ENCODE measurements around the gene SDF2. TPM values are rescaled to one million over a fixed set of nuclear protein-coding genes. Genes with fewer than 3 reads are reported as not detected.

SDF2 gene
- total and polyA plus RNA-seq, 12 donors, result 50.6 to 195 (median 84.5) TPM

DNA sequence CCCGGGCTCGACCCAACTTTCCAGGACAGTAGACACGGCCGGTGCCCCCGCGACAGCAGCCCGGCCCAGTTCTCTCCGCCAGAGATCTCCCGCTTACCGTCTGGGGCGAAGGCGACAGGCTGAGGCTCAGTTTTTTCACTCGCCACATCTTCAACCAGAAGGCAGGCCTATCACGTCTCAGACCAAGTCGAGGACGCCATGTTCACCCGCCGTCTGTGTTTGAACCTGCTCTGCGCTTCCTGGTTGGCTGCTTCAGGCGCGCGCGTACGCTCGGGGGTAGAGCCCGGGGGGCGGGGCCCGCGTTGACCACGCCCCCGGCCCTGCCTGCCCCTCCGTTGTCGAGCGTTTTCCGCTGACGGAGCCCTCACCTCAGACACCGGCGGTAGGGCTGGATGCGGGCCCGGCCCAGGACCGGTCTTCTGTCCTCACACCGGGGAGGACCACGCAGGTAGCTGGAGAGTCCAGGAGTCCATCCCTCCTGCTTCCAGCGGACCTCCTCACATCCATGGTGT lies 62.9 kb downstream of the SDF2 start, which contains the start of gene SPAG5:
Gene SPAG5 (minus strand): TSS at position 227 of the 512 bp plus-strand sequence. CDS start 79 bp downstream, at position 148.
- Histone ChIP-seq H3K9me3 (replicated peaks in 1 of 3) (no peaks in the 10 kb centered on the region), H3K4me1 (replicated peaks in 1 of 2) (peaks cover 0 to 19% of the 10 kb centered on the region in 2 donors), H3K4me3 (peak within 1 kb of the TSS in 3 of 4 donors; percentile 54 to 58 (median 56)), H3K36me3 (replicated peaks in 1 of 2) (no peaks in the 10 kb centered on the region), H3K27me3 (no peaks in the 10 kb centered on the region), H3K27ac (peak within 1 kb of the TSS; percentile 90 to 98 (median 93))
- peak; percentile 87 to 92 for TF ChIP-seq POLR2A (IDR thresholded peaks at IDR 0.05)
- TF ChIP-seq, protein P1, sequence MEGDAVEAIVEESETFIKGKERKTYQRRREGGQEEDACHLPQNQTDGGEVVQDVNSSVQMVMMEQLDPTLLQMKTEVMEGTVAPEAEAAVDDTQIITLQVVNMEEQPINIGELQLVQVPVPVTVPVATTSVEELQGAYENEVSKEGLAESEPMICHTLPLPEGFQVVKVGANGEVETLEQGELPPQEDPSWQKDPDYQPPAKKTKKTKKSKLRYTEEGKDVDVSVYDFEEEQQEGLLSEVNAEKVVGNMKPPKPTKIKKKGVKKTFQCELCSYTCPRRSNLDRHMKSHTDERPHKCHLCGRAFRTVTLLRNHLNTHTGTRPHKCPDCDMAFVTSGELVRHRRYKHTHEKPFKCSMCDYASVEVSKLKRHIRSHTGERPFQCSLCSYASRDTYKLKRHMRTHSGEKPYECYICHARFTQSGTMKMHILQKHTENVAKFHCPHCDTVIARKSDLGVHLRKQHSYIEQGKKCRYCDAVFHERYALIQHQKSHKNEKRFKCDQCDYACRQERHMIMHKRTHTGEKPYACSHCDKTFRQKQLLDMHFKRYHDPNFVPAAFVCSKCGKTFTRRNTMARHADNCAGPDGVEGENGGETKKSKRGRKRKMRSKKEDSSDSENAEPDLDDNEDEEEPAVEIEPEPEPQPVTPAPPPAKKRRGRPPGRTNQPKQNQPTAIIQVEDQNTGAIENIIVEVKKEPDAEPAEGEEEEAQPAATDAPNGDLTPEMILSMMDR (IDR thresholded peaks at IDR 0.05), result no peak
- 0 to 2% (median 1%) methylated on average over 8 to 44 of the region's 44 CpGs; no CpG with 5 or more reads in 1 of the 4 donors for WGBS, 4 donors
- peak; percentile 92 to 97 (median 94) for DNase-seq
- intact Hi-C loops (cut with DNase I), result no loop called here

DNA sequence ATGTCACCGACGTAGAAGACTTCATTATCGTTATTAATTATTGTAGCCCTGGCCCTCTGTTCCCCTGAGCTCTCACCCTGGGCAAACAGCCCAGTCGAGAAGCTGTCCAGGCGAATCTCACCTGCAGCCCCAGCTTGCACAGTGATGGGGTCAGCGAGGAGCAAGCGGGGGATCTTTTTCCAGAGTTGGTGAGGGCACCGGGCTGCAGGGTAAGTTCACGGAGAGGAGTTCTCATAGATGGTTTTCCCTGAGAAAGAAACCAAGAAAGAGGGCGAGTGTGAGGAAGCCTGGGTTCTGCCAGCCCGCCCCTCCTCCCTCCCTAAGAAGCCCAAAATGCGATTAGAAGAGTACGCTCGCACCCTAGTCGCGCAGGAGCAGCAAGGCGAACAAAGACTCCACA lies 63.3 kb downstream of the SDF2 start:
- TF ChIP-seq, protein P1 (IDR thresholded peaks at IDR 0.05), result no peak
- TF ChIP-seq POLR2A (IDR thresholded peaks at IDR 0.05), result no peak
- no peaks in the 10 kb centered on the region for H3K36me3 ChIP-seq (replicated peaks in 1 of 2)
- WGBS, 4 donors, result 3 to 8% (median 5%) methylated on average over 10 to 17 of the region's 17 CpGs
- H3K9me3 ChIP-seq (replicated peaks in 1 of 3), result no peaks in the 10 kb centered on the region
- peaks cover 0 to 19% of the 10 kb centered on the region in 2 donors for H3K4me1 ChIP-seq (replicated peaks in 1 of 2)
- peak overlapping the region in 2 of 5 donors; percentile 92 to 98 for H3K27ac ChIP-seq
- intact Hi-C loops (cut with DNase I), result no loop called here
- DNase-seq, result peak in 1 of 7 donors; percentile 28
- peak overlapping the region in 2 of 4 donors; percentile 56 to 58 for H3K4me3 ChIP-seq
- no peaks in the 10 kb centered on the region for H3K27me3 ChIP-seq

Other genes starting within 250 kb of the SDF2 start
- 1 to 10 TPM in 1 of 9 donors, not detected in 8; 1.6 TPM for gene SLC13A2, start 188.3 kb downstream of the SDF2 start, total RNA-seq
- under 1 TPM in 2 of 3 donors, not detected in 1; 0.03 to 0.05 TPM for gene SLC13A2, start 188.3 kb downstream of the SDF2 start, polyA plus RNA-seq
- under 1 TPM in 1 of 9 donors, not detected in 8; 0.06 TPM for gene FOXN1, start 155.6 kb downstream of the SDF2 start, total RNA-seq
- gene FOXN1, start 155.6 kb downstream of the SDF2 start, polyA plus RNA-seq, result not detected
- 10 to 100 TPM; 26.7 to 80.8 (median 41.3) TPM for gene UNC119, start 109.3 kb downstream of the SDF2 start, total RNA-seq
- 10 to 100 TPM; 28.3 to 47.7 (median 36.1) TPM for gene UNC119, start 109.3 kb downstream of the SDF2 start, polyA plus RNA-seq
- 10 to 100 TPM; 44.5 to 73.0 (median 58.7) TPM for gene PIGS, start 90.4 kb downstream of the SDF2 start, total RNA-seq
- gene PIGS, start 90.4 kb downstream of the SDF2 start, polyA plus RNA-seq, result 10 to 100 TPM in 2 of 3 donors, 1 to 10 TPM in 1; 9.2 to 44.1 (median 12.6) TPM
- 10 to 100 TPM in 8 of 9 donors, 1 to 10 TPM in 1; 6.3 to 65.5 (median 32.3) TPM for gene ALDOC, start 85.0 kb downstream of the SDF2 start, total RNA-seq
- gene ALDOC, start 85.0 kb downstream of the SDF2 start, polyA plus RNA-seq, result 10 to 100 TPM; 18.5 to 61.2 (median 18.7) TPM
- gene SPAG5, start 62.9 kb downstream of the SDF2 start, total RNA-seq, result 10 to 100 TPM in 1 of 9 donors, 1 to 10 TPM in 7, under 1 TPM in 1; 0.97 to 35.6 (median 3.9) TPM
- gene SPAG5, start 62.9 kb downstream of the SDF2 start, polyA plus RNA-seq, result 10 to 100 TPM in 2 of 3 donors, 1 to 10 TPM in 1; 4.3 to 27.5 (median 13.4) TPM
- 10 to 100 TPM in 2 of 9 donors, 1 to 10 TPM in 7; 1.1 to 12.3 (median 5.2) TPM for gene RSKR, start 47.7 kb downstream of the SDF2 start, total RNA-seq
- 10 to 100 TPM in 1 of 3 donors, 1 to 10 TPM in 2; 2.7 to 12.2 (median 4.3) TPM for gene RSKR, start 47.7 kb downstream of the SDF2 start, polyA plus RNA-seq
- 100 to 1,000 TPM in 8 of 9 donors, 10 to 100 TPM in 1; 93.1 to 228 (median 139) TPM for gene BLTP2, start 16.7 kb downstream of the SDF2 start, total RNA-seq
- gene BLTP2, start 16.7 kb downstream of the SDF2 start, polyA plus RNA-seq, result 100 to 1,000 TPM in 1 of 3 donors, 10 to 100 TPM in 2; 27.8 to 137 (median 29.9) TPM
- gene SUPT6H, start 299 bp upstream of the SDF2 start, total RNA-seq, result 100 to 1,000 TPM in 1 of 9 donors, 10 to 100 TPM in 8; 48.1 to 125 (median 68.5) TPM
- gene SUPT6H, start 299 bp upstream of the SDF2 start, polyA plus RNA-seq, result 10 to 100 TPM; 58.9 to 76.4 (median 74.2) TPM
- 1 to 10 TPM in 4 of 9 donors, under 1 TPM in 4, not detected in 1; 0.61 to 3.2 (median 1.6) TPM for gene PROCA1, start 50.0 kb upstream of the SDF2 start, total RNA-seq
- gene PROCA1, start 50.0 kb upstream of the SDF2 start, polyA plus RNA-seq, result 1 to 10 TPM in 2 of 3 donors, under 1 TPM in 1; 0.75 to 8.8 (median 3.8) TPM
- 100 to 1,000 TPM; 111 to 332 (median 150) TPM for gene RAB34, start 56.0 kb upstream of the SDF2 start, total RNA-seq
- gene RAB34, start 56.0 kb upstream of the SDF2 start, polyA plus RNA-seq, result 100 to 1,000 TPM; 114 to 195 (median 139) TPM
- gene RPL23A, start 58.1 kb upstream of the SDF2 start, total RNA-seq, result 1,000 to 10,000 TPM in 5 of 9 donors, 100 to 1,000 TPM in 4; 135 to 1,266 (median 1,139) TPM
- 100 to 1,000 TPM; 523 to 901 (median 672) TPM for gene RPL23A, start 58.1 kb upstream of the SDF2 start, polyA plus RNA-seq
- 10 to 100 TPM in 2 of 9 donors, 1 to 10 TPM in 6, under 1 TPM in 1; 0.52 to 13.0 (median 5.6) TPM for gene TLCD1, start 64.3 kb upstream of the SDF2 start, total RNA-seq
- 10 to 100 TPM in 1 of 3 donors, 1 to 10 TPM in 2; 3.9 to 18.8 (median 6.8) TPM for gene TLCD1, start 64.3 kb upstream of the SDF2 start, polyA plus RNA-seq
- gene NEK8, start 66.9 kb upstream of the SDF2 start, total RNA-seq, result 10 to 100 TPM in 1 of 9 donors, 1 to 10 TPM in 7, under 1 TPM in 1; 0.54 to 11.9 (median 6.1) TPM
- 10 to 100 TPM in 1 of 3 donors, 1 to 10 TPM in 2; 6.0 to 10.8 (median 6.6) TPM for gene NEK8, start 66.9 kb upstream of the SDF2 start, polyA plus RNA-seq
- 10 to 100 TPM in 8 of 9 donors, 1 to 10 TPM in 1; 8.2 to 50.5 (median 23.0) TPM for gene TRAF4, start 82.1 kb upstream of the SDF2 start, total RNA-seq
- 10 to 100 TPM; 13.0 to 22.7 (median 17.9) TPM for gene TRAF4, start 82.1 kb upstream of the SDF2 start, polyA plus RNA-seq
- gene FAM222B, start 180.9 kb upstream of the SDF2 start, total RNA-seq, result 10 to 100 TPM in 6 of 9 donors, 1 to 10 TPM in 3; 5.0 to 18.3 (median 14.8) TPM
- gene FAM222B, start 180.9 kb upstream of the SDF2 start, polyA plus RNA-seq, result 10 to 100 TPM in 2 of 3 donors, 1 to 10 TPM in 1; 4.9 to 16.4 (median 10.6) TPM
- gene ERAL1, start 193.1 kb upstream of the SDF2 start, total RNA-seq, result 10 to 100 TPM; 42.8 to 62.1 (median 51.7) TPM
- 10 to 100 TPM; 44.0 to 80.8 (median 60.9) TPM for gene ERAL1, start 193.1 kb upstream of the SDF2 start, polyA plus RNA-seq
- gene FLOT2, start 235.8 kb upstream of the SDF2 start, total RNA-seq, result 100 to 1,000 TPM in 2 of 9 donors, 10 to 100 TPM in 7; 23.8 to 193 (median 85.3) TPM
- gene FLOT2, start 235.8 kb upstream of the SDF2 start, polyA plus RNA-seq, result 10 to 100 TPM; 36.8 to 43.3 (median 43.1) TPM
- 10 to 100 TPM in 8 of 9 donors, 1 to 10 TPM in 1; 4.4 to 23.5 (median 14.9) TPM for gene DHRS13, start 241.2 kb upstream of the SDF2 start, total RNA-seq
- 10 to 100 TPM in 2 of 3 donors, 1 to 10 TPM in 1; 8.9 to 15.4 (median 10.5) TPM for gene DHRS13, start 241.2 kb upstream of the SDF2 start, polyA plus RNA-seq